GM12878 (cell line): ENCODE data around the gene GCSAM. TPM values are rescaled to one million over a fixed set of nuclear protein-coding genes. Genes with fewer than 3 reads are reported as not detected.
A peak's percentile ranks its signal among the peaks of the same experiment; 100 is the strongest.

Source experiments
- ATF7 ChIP-seq: fragments of 450-650 bp; IDR thresholded peaks from 2 replicates; pipeline ENCODE4 v1.6.1; 2016; ENCODE audit warnings: low read depth, mild to moderate bottlenecking
- CHD1 ChIP-seq: IDR thresholded peaks from 2 replicates; pipeline ENCODE4 v1.6.1; 2012; ENCODE audit warnings: low read depth, low read length, improper control_type of control experiment
- CHD2 ChIP-seq: IDR thresholded peaks from 2 replicates; pipeline ENCODE4 v1.6.1; 2011; ENCODE audit warnings: low read depth, low read length, improper control_type of control experiment, borderline replicate concordance
- CUX1 ChIP-seq: IDR thresholded peaks from 2 replicates; pipeline ENCODE4 v1.6.1; 2012; ENCODE audit warnings: improper control_type of control experiment, low read depth, low read length; ENCODE audit not compliant: insufficient replicate concordance
- EED ChIP-seq: sonication (generic); IDR thresholded peaks from 2 replicates; pipeline ENCODE4 v1.6.1; 2016; ENCODE audit warnings: antibody characterized with exemption, low read depth
- JUND ChIP-seq: IDR thresholded peaks from 2 replicates; pipeline ENCODE4 v1.6.1; 2012; ENCODE audit warnings: low read depth, mild to moderate bottlenecking, low read length, improper control_type of control experiment, moderate library complexity
- MEF2B ChIP-seq: fragments of 450-650 bp; IDR thresholded peaks from 2 replicates; pipeline ENCODE4 v1.6.1; 2018; ENCODE audit warnings: mild to moderate bottlenecking, moderate library complexity; ENCODE audit not compliant: partially characterized antibody, poor library complexity, severe bottlenecking
- PAX8 ChIP-seq: fragments of 450-650 bp; IDR thresholded peaks from 2 replicates; pipeline ENCODE4 v1.6.1; 2017; ENCODE audit warnings: mild to moderate bottlenecking, moderate library complexity
- RAD21 ChIP-seq: IDR thresholded peaks from 2 replicates; pipeline ENCODE4 v1.6.1; 2011; ENCODE audit warnings: mild to moderate bottlenecking, low read depth, low read length, moderate library complexity; ENCODE audit not compliant: insufficient read depth
- RAD51 ChIP-seq: fragments of 450-650 bp; IDR thresholded peaks from 2 replicates; pipeline ENCODE4 v1.6.1; 2016; ENCODE audit warnings: moderate library complexity, mild to moderate bottlenecking, inconsistent platforms
- ZBTB4 ChIP-seq: fragments of 450-650 bp; formaldehyde crosslinking; IDR thresholded peaks from 2 replicates; pipeline ENCODE4 v1.4.0; 2022; ENCODE audit warnings: mild to moderate bottlenecking, moderate library complexity
- ZNF24 ChIP-seq: fragments of 450-650 bp; IDR thresholded peaks from 2 replicates; pipeline ENCODE4 v1.6.1; 2017; ENCODE audit warnings: antibody characterized with exemption, mild to moderate bottlenecking
- polyA plus RNA-seq, 11 experiments: library from polyadenylated mRNA; depleted of rRNA in 4 of 11; unstranded in 6 of 11; stranded (reverse) in 5 of 11; fragments of >200 nt; fragmentation: Nextera tagmentation in 4 of 11; fragmentation: Illumina TruSeq in 1 of 11; extraction: Ambion mirVana in 4 of 11; extraction: Trizol in 1 of 11; gene quantifications; 1 replicate in 1 of 11; 2 replicates in 10 of 11; pipeline versions ENCODE4 v1.2.1 to v1.2.3, GENCODE V29; 2011 to 2016; ENCODE audit warnings: inconsistent platforms in 2 of 11, missing spikeins in 2 of 11, low read depth in 1 of 11
- total RNA-seq, 4 experiments: library from RNA; depleted of rRNA in 3 of 4; stranded (reverse); fragments of >200 nt in 3 of 4; fragmentation: Illumina TruSeq in 1 of 4; extraction: Trizol in 1 of 4; gene quantifications; 2 replicates each; pipeline versions ENCODE4 v1.2.1 to v1.2.3, GENCODE V29; 2013 to 2021
- TF ChIP-seq, protein P1 (sequence below): IDR thresholded peaks from 2 replicates; pipeline ENCODE4 v1.6.1; 2011; ENCODE audit warnings: borderline replicate concordance, low read depth, mild to moderate bottlenecking, moderate library complexity, low read length; ENCODE audit not compliant: insufficient read depth, poor library complexity, severe bottlenecking

Gene GCSAM
- total and polyA plus RNA-seq, 10 of the 15 experiments (the other 5 are each of a cell fraction or from before 2014, with no cell fraction given), result 81.5 to 407 (median 107) TPM

- TF ChIP-seq ZBTB4, result no peak
- peak; percentile 40 for TF ChIP-seq MEF2B
- 0 out of 2 replicates have a peak, but pooled peaks have one; percentile 20 for TF ChIP-seq ZNF24
- TF ChIP-seq RAD21, result peak; percentile 6; the same call in 1 of the 2 replicates
- TF ChIP-seq EED, result peak; percentile 32; the same call in 1 of the 2 replicates
- 0 out of 2 replicates have a peak, but pooled peaks have one; percentile 32 for TF ChIP-seq PAX8
- TF ChIP-seq JUND, result no peak
- TF ChIP-seq, protein P1, sequence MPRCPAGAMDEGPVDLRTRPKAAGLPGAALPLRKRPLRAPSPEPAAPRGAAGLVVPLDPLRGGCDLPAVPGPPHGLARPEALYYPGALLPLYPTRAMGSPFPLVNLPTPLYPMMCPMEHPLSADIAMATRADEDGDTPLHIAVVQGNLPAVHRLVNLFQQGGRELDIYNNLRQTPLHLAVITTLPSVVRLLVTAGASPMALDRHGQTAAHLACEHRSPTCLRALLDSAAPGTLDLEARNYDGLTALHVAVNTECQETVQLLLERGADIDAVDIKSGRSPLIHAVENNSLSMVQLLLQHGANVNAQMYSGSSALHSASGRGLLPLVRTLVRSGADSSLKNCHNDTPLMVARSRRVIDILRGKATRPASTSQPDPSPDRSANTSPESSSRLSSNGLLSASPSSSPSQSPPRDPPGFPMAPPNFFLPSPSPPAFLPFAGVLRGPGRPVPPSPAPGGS, result peak; percentile 41
- TF ChIP-seq RAD51, result peak; percentile 58
- peak; percentile 66; the same call in 1 of the 2 replicates for TF ChIP-seq CHD2
- TF ChIP-seq ATF7, result 0 out of 2 replicates have a peak, but pooled peaks have one; percentile 39
- TF ChIP-seq CUX1, result peak; percentile 52
- 0 out of 2 replicates have a peak, but pooled peaks have one; percentile 66 for TF ChIP-seq CHD1
Measured at GRCh38 chr3:112134335-112135124, 1.5 kb upstream of the GCSAM start (continued).
